RWPE2 (cell line): ENCODE measurements around the gene UGT1A4.
A peak's percentile ranks its signal among the peaks of the same experiment; 100 is the strongest.

ENCODE experiments used
- ATAC-seq: fragments of 200-7000 bp; cut with Tn5 transposase; 3 replicates; pipeline ENCODE4 v1.9.1; 2021; ENCODE audit warnings: low read depth
- DNase-seq: peaks from one replicate; pipeline ENCODE4 v3.0.0-alpha.2; 2020; ENCODE audit warnings: low spot score
- H3K27ac ChIP-seq: fragments of 450-650 bp; 2 replicates; pipeline ENCODE4 v1.5.1; 2017; ENCODE audit warnings: mild to moderate bottlenecking; ENCODE audit not compliant: poor library complexity, severe bottlenecking
- H3K27me3 ChIP-seq: fragments of 250-450 bp; sonication (Bioruptor Pico); 2 replicates; pipeline ENCODE4 v1.5.1; 2021; ENCODE audit warnings: mild to moderate bottlenecking, moderate library complexity; ENCODE audit not compliant: insufficient read depth, poor library complexity, severe bottlenecking
- H3K36me3 ChIP-seq: fragments of 250-450 bp; sonication (Bioruptor Pico); 2 replicates; pipeline ENCODE4 v1.5.1; 2020; ENCODE audit warnings: low read depth, mild to moderate bottlenecking, moderate library complexity
- H3K4me1 ChIP-seq: fragments of 250-450 bp; sonication (Bioruptor Pico); 2 replicates; pipeline ENCODE4 v1.5.1; 2021; ENCODE audit warnings: mild to moderate bottlenecking, moderate library complexity; ENCODE audit not compliant: insufficient read depth, poor library complexity, severe bottlenecking
- H3K4me3 ChIP-seq: fragments of 250-450 bp; sonication (Bioruptor Pico); 2 replicates; pipeline ENCODE4 v1.5.1; 2021; ENCODE audit warnings: mild to moderate bottlenecking, moderate library complexity; ENCODE audit not compliant: severe bottlenecking
- H3K9me3 ChIP-seq: fragments of 250-450 bp; sonication (Bioruptor Pico); 2 replicates; pipeline ENCODE4 v1.5.1; 2021; ENCODE audit warnings: mild to moderate bottlenecking, moderate library complexity; ENCODE audit not compliant: severe bottlenecking
- CTCF ChIP-seq: fragments of 450-650 bp; IDR thresholded peaks from one replicate; pipeline ENCODE4 v1.5.1; 2017; ENCODE audit warnings: mild to moderate bottlenecking, moderate library complexity; ENCODE audit not compliant: poor library complexity, severe bottlenecking

UGT1A4 gene

DNA sequence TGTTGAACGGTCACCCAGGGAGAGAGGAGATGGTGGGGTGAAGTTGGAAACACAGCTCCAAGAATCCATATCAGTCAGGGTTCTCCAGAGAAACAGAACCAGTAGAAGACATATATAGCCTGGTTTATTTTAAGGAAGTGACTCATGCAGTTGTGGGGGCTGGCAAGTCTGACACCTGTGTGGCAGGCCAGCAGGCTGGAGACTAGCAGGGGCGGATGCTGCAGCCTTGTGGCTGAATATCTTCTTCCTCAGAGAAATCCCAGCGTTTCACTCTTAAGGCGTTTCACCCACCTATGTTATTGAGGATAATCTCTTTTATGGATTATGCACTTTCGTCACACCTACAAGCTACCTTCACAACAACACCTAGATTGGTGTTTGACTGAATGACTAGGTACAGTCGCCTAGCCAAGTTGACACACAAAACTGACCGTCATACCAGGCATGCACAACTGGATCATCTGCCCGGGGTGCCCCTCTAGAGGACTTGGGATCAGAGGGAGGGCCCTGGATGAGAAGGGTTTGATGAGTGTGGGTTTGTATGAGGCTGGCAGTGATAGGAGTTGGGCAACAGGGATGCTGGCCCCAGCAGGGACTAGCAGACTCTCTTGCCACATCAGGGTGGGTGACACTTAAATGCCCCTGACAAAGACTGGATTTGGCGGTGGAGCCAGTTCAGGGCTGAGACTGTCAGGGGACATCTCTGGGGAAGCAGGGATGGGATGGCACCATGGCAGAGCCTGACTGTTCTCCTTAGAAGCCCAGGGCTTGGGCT lies 83.0 kb downstream of the UGT1A4 start:
- Histone ChIP-seq H3K9me3 (no peaks in the 10 kb centered on the region), H3K36me3 (no peaks in the 10 kb centered on the region), H3K4me1 (no peaks in the 10 kb centered on the region), H3K27ac (no peak overlapping the region), H3K27me3 (no peaks in the 10 kb centered on the region), H3K4me3 (no peak overlapping the region)
- TF ChIP-seq CTCF: no peak
- ATAC-seq (peak; percentile 68), DNase-seq (no peak)

GRCh38 chr2:233802132-233802815 lies 83.7 kb downstream of the UGT1A4 start:
- Histone ChIP-seq H3K36me3 (no peaks in the 10 kb centered on the region), H3K27me3 (no peaks in the 10 kb centered on the region), H3K4me1 (no peaks in the 10 kb centered on the region), H3K4me3 (no peak overlapping the region), H3K27ac (no peak overlapping the region), H3K9me3 (no peaks in the 10 kb centered on the region)
- ATAC-seq: no peak
- TF ChIP-seq CTCF: no peak
- no peak for DNase-seq

GRCh38 chr2:233803292-233803911 lies 84.9 kb downstream of the UGT1A4 start:
- no peaks in the 10 kb centered on the region for H3K27me3 ChIP-seq
- H3K36me3 ChIP-seq: no peaks in the 10 kb centered on the region
- no peak for TF ChIP-seq CTCF
- no peak overlapping the region for H3K4me3 ChIP-seq
- ATAC-seq (no peak), DNase-seq (no peak)
- H3K9me3 ChIP-seq: no peaks in the 10 kb centered on the region
- no peak overlapping the region for H3K27ac ChIP-seq
- H3K4me1 ChIP-seq: no peaks in the 10 kb centered on the region

DNA sequence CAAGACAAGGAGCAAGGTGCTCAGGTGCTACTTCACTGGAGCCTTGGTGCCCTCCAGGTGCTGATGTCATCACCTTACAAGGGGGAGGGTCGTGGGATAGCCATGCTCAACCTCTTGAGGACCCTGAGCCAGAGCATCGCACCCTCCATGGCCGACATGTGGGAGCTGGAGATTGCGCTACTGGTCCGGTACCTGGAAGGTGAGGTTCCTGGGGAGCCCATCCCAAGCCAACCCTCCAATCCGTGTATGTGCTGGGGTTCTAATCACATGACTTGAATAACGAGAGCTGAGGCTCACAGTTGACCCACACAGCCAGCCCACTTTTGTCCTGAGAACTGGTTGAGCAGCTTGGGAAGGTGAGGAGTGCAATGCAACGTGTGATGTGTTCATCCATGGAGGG lies 85.5 kb downstream of the UGT1A4 start:
- Histone ChIP-seq H3K27me3 (no peaks in the 10 kb centered on the region), H3K4me1 (no peaks in the 10 kb centered on the region), H3K9me3 (no peaks in the 10 kb centered on the region), H3K27ac (no peak overlapping the region), H3K4me3 (no peak overlapping the region), H3K36me3 (no peaks in the 10 kb centered on the region)
- DNase-seq (peak; percentile 36), ATAC-seq (no peak)
- no peak for TF ChIP-seq CTCF
